RWPE1 (cell line): ENCODE measurements around the gene ROPN1.
"Not testable (repeated sequence)": the region's sequence is repeated elsewhere in the genome, so short reads cannot be mapped to it uniquely, and the experiment has no call there.

ENCODE experiments used
- CTCF ChIA-PET: fragments of 350-600 bp; sonication (Branson Sonifier 250); formaldehyde crosslinking; extraction: SDS; loops from one replicate; lab custom pipeline; 2021; lab: Yijun Ruan, JAX
- POLR2A ChIA-PET: fragments of 400-600 bp; formaldehyde crosslinking; extraction: SDS; loops from one replicate; lab custom pipeline; 2020; ENCODE audit warnings: antibody characterized with exemption; ENCODE audit not compliant: low non-redundant PET; lab: Yijun Ruan, JAX
- DNase-seq: peaks from one replicate; pipeline ENCODE4 v3.0.0; 2012; ENCODE audit warnings: low spot score
- H3K27ac ChIP-seq: fragments of 450-650 bp; 2 replicates; pipeline ENCODE4 v1.5.1; 2017
- CTCF ChIP-seq: fragments of 450-650 bp; conservative IDR thresholded peaks from 2 replicates; pipeline ENCODE4 v1.5.1; 2017; ENCODE audit warnings: low read depth, mild to moderate bottlenecking

Gene ROPN1

GRCh38 chr3:124016483-124016882 lies 24.6 kb upstream of the ROPN1 start:
- CTCF ChIA-PET = interaction anchor here (0.6 to 2.2 kb wide), 5 partner anchors 62 to 567 kb away, joined by 3 to 5 read pairs (median 4); no protein-coding TSS in a partner anchor
- TF ChIP-seq CTCF = peak; percentile 26
- H3K27ac ChIP-seq, DNase-seq, POLR2A ChIA-PET: not testable (repeated sequence)

GRCh38 chr3:124014366-124014942 lies 22.5 kb upstream of the ROPN1 start:
- CTCF ChIA-PET = interaction anchor here (1.5 kb wide), 1 partner anchor 509 kb away, joined by 5 read pairs; no protein-coding TSS in a partner anchor

GRCh38 chr3:124008321-124008720 lies 16.4 kb upstream of the ROPN1 start:
- POLR2A ChIA-PET, CTCF ChIA-PET: not testable (repeated sequence)

More at GRCh38 chr3:124014366-124014942, 22.5 kb upstream of the ROPN1 start:
- DNase-seq = no peak
- POLR2A ChIA-PET = no interaction called here
- H3K27ac ChIP-seq = no peak overlapping the region
- no peak for TF ChIP-seq CTCF

GRCh38 chr3:124007186-124007585 lies 15.3 kb upstream of the ROPN1 start:
- no peak for DNase-seq
- ChIA-PET POLR2A (no interaction called here), CTCF (no interaction called here)
- H3K27ac ChIP-seq = no peak overlapping the region
- TF ChIP-seq CTCF = no peak

More at GRCh38 chr3:124008321-124008720, 16.4 kb upstream of the ROPN1 start:
- H3K27ac ChIP-seq, DNase-seq: not testable (repeated sequence)

GRCh38 chr3:124002405-124003079 lies 10.6 kb upstream of the ROPN1 start:
- H3K27ac ChIP-seq, POLR2A ChIA-PET, DNase-seq: not testable (repeated sequence)
- CTCF ChIA-PET = interaction anchor here (0.6 to 0.7 kb wide), 2 partner anchors 307 to 323 kb away, joined by 3 read pairs; no protein-coding TSS in a partner anchor

- DNase-seq, H3K27ac ChIP-seq, POLR2A ChIA-PET: not testable (repeated sequence)
- CTCF ChIA-PET = interaction anchor here (0.6 kb wide), 1 partner anchor 235 kb away, joined by 3 read pairs; no protein-coding TSS in a partner anchor
Observed at GRCh38 chr3:124001366-124001765, 9.4 kb upstream of the ROPN1 start.

GRCh38 chr3:123997543-123997942 lies 5.6 kb upstream of the ROPN1 start:
- no peak for DNase-seq
- POLR2A ChIA-PET = no interaction called here

More at GRCh38 chr3:123997543-123997942, 5.6 kb upstream of the ROPN1 start:
- H3K27ac ChIP-seq = no peak overlapping the region
- CTCF ChIA-PET = interaction anchor here (0.5 kb wide), 1 partner anchor 38 kb away, joined by 4 read pairs; no protein-coding TSS in a partner anchor
- no peak for TF ChIP-seq CTCF
